ENCODE data around the gene UMAD1.
"Not testable (repeated sequence)": the region's sequence is repeated elsewhere in the genome, so short reads cannot be mapped to it uniquely, and the experiment has no call there.

Gene UMAD1

GRCh38 chr7:7639421-7639820, 1.1 kb upstream of the UMAD1 start:
- Mint-ChIP-seq H3K27me3 (no peaks in the 10 kb centered on the region), H3K27ac (peak overlapping the region; percentile 100), H3K4me1 (peaks cover 52% of the 10 kb centered on the region), H3K9me3 (no peaks in the 10 kb centered on the region), H3K36me3 (ENCODE audit: low read depth) (peaks cover 44% of the 10 kb centered on the region), H3K4me3 (peak overlapping the region; percentile 98)
- DNase-seq (no peak), ATAC-seq (no peak)

DNA sequence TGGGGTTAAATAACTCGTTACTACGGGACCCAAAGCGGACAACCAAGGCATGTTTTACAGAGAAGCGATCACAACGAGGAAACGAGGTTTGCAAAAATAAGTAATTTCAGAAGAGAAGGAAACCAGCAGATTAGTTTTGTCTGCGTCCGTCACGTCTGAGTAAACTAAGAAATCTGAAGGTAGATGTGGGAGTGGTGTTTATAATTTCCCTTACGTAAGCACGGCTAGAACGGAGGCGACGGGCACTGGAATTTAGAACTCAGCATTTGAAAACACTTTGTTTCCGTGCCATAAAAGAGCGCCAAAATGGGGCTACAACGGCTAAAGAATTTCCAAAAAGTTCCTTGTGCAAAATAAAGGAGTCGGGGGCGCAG, 718 bp upstream of the UMAD1 start:
- Mint-ChIP-seq H3K4me1 (peaks cover 55% of the 10 kb centered on the region), H3K36me3 (ENCODE audit: low read depth) (peaks cover 46% of the 10 kb centered on the region), H3K4me3 (peak overlapping the region; percentile 98), H3K27ac (peak overlapping the region; percentile 100), H3K9me3 (no peaks in the 10 kb centered on the region), H3K27me3 (no peaks in the 10 kb centered on the region)
- DNase-seq (no peak), ATAC-seq (peak; percentile 25)

DNA sequence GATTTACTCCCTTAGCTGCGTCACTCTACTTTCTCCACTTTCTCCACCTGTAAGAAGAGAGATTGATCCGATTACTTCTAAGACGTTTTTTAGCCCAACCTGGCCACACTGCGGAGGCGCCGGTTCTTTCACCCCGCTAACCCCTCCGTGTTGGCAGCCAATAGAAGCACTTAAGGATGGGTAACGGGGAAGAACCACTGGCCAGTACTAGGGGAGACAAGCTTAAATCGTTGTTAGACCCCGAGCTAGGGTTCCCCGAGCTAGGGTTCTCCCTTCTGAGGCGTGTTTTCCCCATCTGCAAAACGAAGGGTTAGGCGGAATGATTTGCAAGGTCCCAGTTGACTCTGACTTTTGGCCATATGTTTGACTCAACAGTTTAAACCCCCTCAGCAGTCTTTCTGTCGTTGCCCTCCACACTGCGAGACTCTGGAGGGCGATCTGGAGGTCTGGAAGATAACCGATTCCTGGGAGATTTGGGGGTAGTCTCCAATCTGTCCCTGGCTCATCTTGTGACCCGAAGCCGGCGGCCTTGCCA, 644 bp downstream of the UMAD1 start:
- peak; percentile 50 for DNase-seq
- peaks cover 47% of the 10 kb centered on the region for H3K36me3 Mint-ChIP-seq (ENCODE audit: low read depth)
- H3K4me3 Mint-ChIP-seq = peak overlapping the region; percentile 98
- ATAC-seq = peak; percentile 4
- H3K27me3 Mint-ChIP-seq = no peaks in the 10 kb centered on the region
- H3K9me3 Mint-ChIP-seq = peaks cover 6% of the 10 kb centered on the region
- peaks cover 62% of the 10 kb centered on the region for H3K4me1 Mint-ChIP-seq
- H3K27ac Mint-ChIP-seq = peak overlapping the region; percentile 100

- no peak for ATAC-seq
- Mint-ChIP-seq H3K9me3 (peaks cover 9% of the 10 kb centered on the region), H3K4me3 (peak overlapping the region; percentile 98), H3K36me3 (ENCODE audit: low read depth) (peaks cover 47% of the 10 kb centered on the region), H3K27me3 (no peaks in the 10 kb centered on the region), H3K27ac (peak overlapping the region; percentile 100), H3K4me1 (peaks cover 67% of the 10 kb centered on the region)
- DNase-seq = no peak
Observed at GRCh38 chr7:7642081-7642480, 1.5 kb downstream of the UMAD1 start.

DNA sequence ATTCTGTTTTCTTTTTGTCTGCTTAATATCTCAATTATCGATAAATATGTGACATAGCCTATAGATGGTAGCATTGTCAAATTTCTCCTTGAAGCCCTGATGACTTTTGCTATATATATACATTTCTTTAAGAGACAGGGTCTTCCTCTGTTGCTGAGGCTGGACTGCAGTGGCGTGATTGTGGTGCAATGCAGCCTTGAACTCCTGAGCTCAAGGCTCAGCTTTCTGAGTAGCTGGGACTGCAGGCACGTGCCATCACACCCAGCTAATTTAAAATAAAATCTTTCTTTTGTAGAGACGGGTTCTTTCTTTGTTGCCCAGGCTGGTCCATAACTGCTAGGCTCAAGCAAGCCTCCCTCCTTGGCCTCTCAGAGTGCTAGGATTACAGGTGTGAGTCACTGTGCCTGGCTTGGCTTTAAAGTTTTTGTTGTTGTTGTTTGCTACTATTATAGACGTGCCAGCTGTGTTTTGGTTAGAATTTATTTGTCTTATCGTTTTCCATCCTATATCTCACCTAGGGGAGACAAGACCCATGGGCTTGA, 7.0 kb downstream of the UMAD1 start:
- ATAC-seq (no peak), DNase-seq (no peak)
- H3K36me3 Mint-ChIP-seq (ENCODE audit: low read depth) = peaks cover 28% of the 10 kb centered on the region
- no peak overlapping the region for H3K4me3 Mint-ChIP-seq
- H3K9me3 Mint-ChIP-seq = peaks cover 9% of the 10 kb centered on the region
- H3K27me3 Mint-ChIP-seq = no peaks in the 10 kb centered on the region
- no peak overlapping the region for H3K27ac Mint-ChIP-seq
- peaks cover 46% of the 10 kb centered on the region for H3K4me1 Mint-ChIP-seq

GRCh38 chr7:7650682-7651206, 10.2 kb downstream of the UMAD1 start:
- Mint-ChIP-seq H3K27me3 (no peaks in the 10 kb centered on the region), H3K4me3 (no peak overlapping the region), H3K9me3 (peaks cover 8% of the 10 kb centered on the region), H3K36me3 (ENCODE audit: low read depth) (peaks cover 10% of the 10 kb centered on the region), H3K4me1 (peaks cover 39% of the 10 kb centered on the region), H3K27ac (no peak overlapping the region)
- ATAC-seq (no peak), DNase-seq (no peak)

DNA sequence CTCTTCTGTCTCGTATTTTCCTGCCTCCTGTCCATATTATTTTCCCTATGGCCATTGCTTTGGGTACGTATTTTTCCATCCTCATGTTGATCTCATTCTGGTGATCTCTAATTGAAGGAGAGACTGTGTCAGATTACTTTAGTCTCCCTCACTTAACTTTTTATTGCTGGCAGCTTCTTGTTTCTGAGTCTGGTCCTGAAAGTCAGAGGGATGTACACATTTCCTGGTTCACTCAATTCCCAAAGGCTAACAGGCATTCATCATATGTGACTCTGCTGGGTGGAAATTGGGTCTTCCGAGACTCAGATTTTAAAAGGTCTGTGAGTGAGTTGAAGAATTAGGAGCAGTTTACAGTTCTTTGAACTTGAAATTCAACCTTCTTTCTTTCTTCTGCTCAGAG, 10.9 kb downstream of the UMAD1 start:
- peaks cover 9% of the 10 kb centered on the region for H3K36me3 Mint-ChIP-seq (ENCODE audit: low read depth)
- no peak overlapping the region for H3K27ac Mint-ChIP-seq
- ATAC-seq (no peak), DNase-seq (no peak)
- H3K4me3 Mint-ChIP-seq = no peak overlapping the region
- peaks cover 1% of the 10 kb centered on the region for H3K9me3 Mint-ChIP-seq
- peaks cover 33% of the 10 kb centered on the region for H3K4me1 Mint-ChIP-seq
- H3K27me3 Mint-ChIP-seq = no peaks in the 10 kb centered on the region

DNA sequence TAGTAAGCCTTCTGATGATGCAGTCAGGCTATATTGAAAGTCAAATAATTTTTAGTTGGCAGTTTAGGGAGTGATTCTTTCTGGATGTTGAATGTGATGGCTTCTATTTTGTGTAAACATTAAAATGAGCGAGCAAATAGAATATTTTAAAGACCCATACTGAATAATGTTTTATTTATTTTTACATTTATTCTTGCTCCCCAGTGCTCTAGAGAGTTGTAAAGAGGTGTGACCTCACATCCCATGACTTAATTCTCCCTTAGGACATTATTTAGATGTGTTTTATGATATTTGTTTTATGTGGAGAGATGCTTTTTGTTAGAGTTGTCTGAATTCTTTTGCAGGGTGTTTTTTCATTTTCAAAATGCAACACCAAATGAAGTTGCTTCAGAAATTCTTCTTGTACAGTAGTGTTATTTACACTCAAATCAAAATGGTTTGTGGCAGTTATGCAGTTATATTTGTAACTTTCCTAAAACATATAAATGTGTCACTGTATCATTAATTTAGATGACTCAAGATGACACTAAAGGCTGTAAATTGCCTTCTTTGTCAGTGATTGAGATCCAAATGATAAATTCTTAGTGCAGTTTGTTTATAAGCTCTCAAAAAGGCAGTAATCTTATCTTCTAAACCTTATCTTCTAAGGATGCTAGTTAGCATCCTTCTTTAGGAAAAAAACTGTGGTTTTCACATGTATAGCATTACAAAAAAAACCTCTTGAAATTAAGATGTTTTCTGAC, 12.4 kb downstream of the UMAD1 start:
- peaks cover 19% of the 10 kb centered on the region for H3K36me3 Mint-ChIP-seq (ENCODE audit: low read depth)
- ATAC-seq = no peak
- H3K9me3 Mint-ChIP-seq = peaks cover 11% of the 10 kb centered on the region
- no peak for DNase-seq
- H3K4me1 Mint-ChIP-seq = peaks cover 30% of the 10 kb centered on the region
- no peaks in the 10 kb centered on the region for H3K27me3 Mint-ChIP-seq
- no peak overlapping the region for H3K27ac Mint-ChIP-seq
- H3K4me3 Mint-ChIP-seq = no peak overlapping the region

- peaks cover 24% of the 10 kb centered on the region for H3K36me3 Mint-ChIP-seq (ENCODE audit: low read depth)
- H3K9me3 Mint-ChIP-seq = peaks cover 17% of the 10 kb centered on the region
- no peak for ATAC-seq
- DNase-seq = peak; percentile 41
- H3K4me3 Mint-ChIP-seq = no peak overlapping the region
- peaks cover 30% of the 10 kb centered on the region for H3K4me1 Mint-ChIP-seq
- H3K27ac Mint-ChIP-seq = no peak overlapping the region
- no peaks in the 10 kb centered on the region for H3K27me3 Mint-ChIP-seq
Observed at GRCh38 chr7:7653593-7654187, 13.1 kb downstream of the UMAD1 start.

DNA sequence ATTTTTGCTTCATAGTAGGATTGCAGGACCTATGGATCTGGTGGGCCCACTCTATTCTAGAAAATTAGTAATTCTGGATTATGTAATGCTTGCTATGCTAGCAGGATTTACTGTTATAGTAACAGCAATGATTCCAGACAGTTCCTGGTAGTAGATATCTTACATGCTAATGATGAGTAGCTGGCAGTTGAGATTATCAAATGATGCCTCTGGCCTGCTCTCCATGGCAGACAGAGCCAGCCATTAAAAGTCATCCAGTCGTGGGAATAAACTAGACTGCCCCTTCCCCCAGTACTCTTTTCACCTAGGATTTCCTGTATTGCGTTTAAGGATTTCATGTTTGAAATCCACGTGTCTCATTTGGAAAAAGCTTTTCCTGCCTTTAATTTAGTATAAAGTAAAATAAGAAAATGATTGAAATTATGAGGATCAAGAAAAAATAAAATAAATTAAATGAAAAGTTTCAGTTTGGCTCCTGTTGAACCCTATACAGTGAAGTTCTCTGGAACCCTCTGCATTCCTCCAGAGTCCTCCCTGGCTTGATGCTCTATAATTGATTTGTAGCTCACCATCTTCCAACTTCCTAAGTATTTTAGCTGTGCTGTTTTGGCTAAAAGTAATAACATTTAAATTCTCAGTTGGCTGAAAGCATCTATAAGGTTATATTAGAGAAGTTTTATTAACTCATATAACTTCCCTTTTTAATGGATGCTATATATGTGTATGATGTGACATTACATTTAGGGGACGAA, 14.6 kb downstream of the UMAD1 start:
- peaks cover 37% of the 10 kb centered on the region for H3K4me1 Mint-ChIP-seq
- no peaks in the 10 kb centered on the region for H3K27me3 Mint-ChIP-seq
- no peak overlapping the region for H3K4me3 Mint-ChIP-seq
- DNase-seq (no peak), ATAC-seq (no peak)
- H3K27ac Mint-ChIP-seq = no peak overlapping the region
- H3K9me3 Mint-ChIP-seq = peaks cover 27% of the 10 kb centered on the region
- H3K36me3 Mint-ChIP-seq (ENCODE audit: low read depth) = peaks cover 32% of the 10 kb centered on the region

DNA sequence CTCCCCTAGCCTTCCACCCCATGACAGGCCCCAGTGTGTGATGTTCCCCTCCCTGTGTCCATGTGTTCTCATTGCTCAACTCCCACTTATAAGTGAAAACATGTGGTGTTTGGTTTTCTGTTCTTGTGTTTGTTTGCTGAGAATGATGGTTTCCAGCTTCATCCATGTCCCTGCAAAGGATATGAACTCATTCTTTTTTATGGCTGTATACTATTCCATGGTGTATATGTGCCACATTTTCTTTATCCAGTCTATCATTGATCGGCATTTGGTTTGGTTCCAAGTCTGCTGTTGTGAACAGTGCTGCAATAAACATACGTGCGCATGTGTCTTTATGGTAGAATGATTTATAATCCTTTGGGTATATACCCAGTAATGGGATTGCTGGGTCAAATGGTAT, 15.9 kb downstream of the UMAD1 start:
- Mint-ChIP-seq H3K9me3 (peaks cover 27% of the 10 kb centered on the region), H3K36me3 (ENCODE audit: low read depth) (peaks cover 32% of the 10 kb centered on the region), H3K4me1 (peaks cover 38% of the 10 kb centered on the region)
- H3K4me3 Mint-ChIP-seq, ATAC-seq, DNase-seq, H3K27me3 Mint-ChIP-seq, H3K27ac Mint-ChIP-seq: not testable (repeated sequence)

DNA sequence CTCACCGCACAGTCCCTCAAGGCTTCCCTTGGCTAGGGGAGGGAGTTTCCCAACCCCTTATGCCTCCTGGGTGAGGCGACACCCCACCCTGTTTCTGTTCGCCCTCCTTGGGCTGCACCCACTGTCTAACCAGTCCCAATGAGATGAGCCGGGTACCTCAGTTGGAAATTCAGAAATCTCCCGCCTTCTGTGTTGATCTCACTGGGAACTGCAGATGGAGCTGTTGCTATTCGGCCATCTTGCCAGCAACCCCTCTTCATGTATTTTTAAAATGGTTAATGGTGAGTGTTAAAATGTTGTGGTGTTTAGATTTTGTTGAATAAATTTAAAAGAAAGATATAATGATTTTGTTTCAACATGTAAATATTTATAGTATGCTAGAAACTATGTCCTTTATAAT, 22.0 kb downstream of the UMAD1 start:
- H3K4me3 Mint-ChIP-seq = no peak overlapping the region
- no peaks in the 10 kb centered on the region for H3K27me3 Mint-ChIP-seq
- peaks cover 24% of the 10 kb centered on the region for H3K4me1 Mint-ChIP-seq
- DNase-seq (no peak), ATAC-seq (no peak)
- H3K27ac Mint-ChIP-seq = no peak overlapping the region
- H3K36me3 Mint-ChIP-seq (ENCODE audit: low read depth) = peaks cover 18% of the 10 kb centered on the region
- H3K9me3 Mint-ChIP-seq = peaks cover 21% of the 10 kb centered on the region

- H3K27ac Mint-ChIP-seq = no peak overlapping the region
- ATAC-seq (no peak), DNase-seq (no peak)
- H3K4me3 Mint-ChIP-seq = no peak overlapping the region
- H3K36me3 Mint-ChIP-seq (ENCODE audit: low read depth) = peaks cover 7% of the 10 kb centered on the region
- peaks cover 23% of the 10 kb centered on the region for H3K4me1 Mint-ChIP-seq
- no peaks in the 10 kb centered on the region for H3K27me3 Mint-ChIP-seq
- H3K9me3 Mint-ChIP-seq = peaks cover 6% of the 10 kb centered on the region
Observed at GRCh38 chr7:7664291-7664690, 23.7 kb downstream of the UMAD1 start.

- Mint-ChIP-seq H3K4me3 (no peak overlapping the region), H3K9me3 (peaks cover 5% of the 10 kb centered on the region), H3K27ac (no peak overlapping the region), H3K27me3 (no peaks in the 10 kb centered on the region), H3K4me1 (peaks cover 19% of the 10 kb centered on the region), H3K36me3 (ENCODE audit: low read depth) (peaks cover under 1% of the 10 kb centered on the region)
- ATAC-seq (no peak), DNase-seq (no peak)
Observed at GRCh38 chr7:7665031-7665430, 24.5 kb downstream of the UMAD1 start.
